Left lung (tissue), 10 donors: ENCODE measurements around the gene BEST2. TPM values are rescaled to one million over a fixed set of nuclear protein-coding genes. Genes with fewer than 3 reads are reported as not detected.

Experiments used
- ATAC-seq: fragments of 200-7000 bp; cut with Tn5 transposase; one replicate; pipeline ENCODE4 v1.9.1; 2020; ENCODE audit warnings: moderate library complexity
- DNase-seq, 4 donors: peaks; one replicate each; pipeline ENCODE4 v3.0.0-alpha.2; 2013 to 2020
- H3K27ac ChIP-seq, 2 donors: fragments of 200-600 bp; sonication (generic) in 1 of 2; one replicate each; pipeline versions ENCODE4 v1.5.0 to v1.8.0; 2020 to 2021
- H3K27me3 ChIP-seq, 2 donors: fragments of 200-600 bp; sonication (generic) in 1 of 2; one replicate each; pipeline versions ENCODE4 v1.5.0 to v1.8.0; 2020 to 2021
- H3K36me3 ChIP-seq, 2 donors: fragments of 200-600 bp; sonication (generic) in 1 of 2; one replicate each; pipeline versions ENCODE4 v1.5.0 to v1.8.0; 2020 to 2021
- H3K4me1 ChIP-seq, 2 donors: fragments of 200-600 bp; one replicate each; pipeline ENCODE4 v1.8.0; 2021
- H3K4me3 ChIP-seq, 2 donors: fragments of 200-600 bp; sonication (generic) in 1 of 2; one replicate each; pipeline versions ENCODE4 v1.5.0 to v1.8.0; 2020 to 2021; ENCODE audit warnings: mild to moderate bottlenecking in 1 of 2
- H3K9me3 ChIP-seq, 2 donors: fragments of 200-600 bp; sonication (generic) in 1 of 2; one replicate each; pipeline versions ENCODE4 v1.5.0 to v1.8.0; 2020 to 2021
- CTCF ChIP-seq, 2 donors: fragments of 200-600 bp; sonication (generic) in 1 of 2; IDR thresholded peaks; one replicate each; pipeline versions ENCODE4 v1.5.0 to v1.8.0; 2021; ENCODE audit warnings: antibody characterized with exemption in 2 of 2
- intact Hi-C, 2 donors: fragments of 100-400 bp; cut with DNase I; formaldehyde crosslinking; loops; one replicate each; pipeline versions ENCODE4 v1.11.2 to v1.14.2; 2022
- polyA plus RNA-seq, 6 donors: library from polyadenylated mRNA; unstranded; fragments of 120-200 nt; gene quantifications; one replicate each; pipeline ENCODE4 v1.2.1, GENCODE V29; 2013; ENCODE audit not compliant: insufficient read length in 6 of 6
- total RNA-seq, 2 donors: library from RNA; stranded (reverse); fragmentation: NEBNext Ultra II Directional; extraction: Animal tissue kit (Norgen Biotek cat#: 25700); gene quantifications; one replicate each; pipeline ENCODE4 v1.2.1, GENCODE V29; 2021
- donor health status: DM: no; HTN: yes; CAD: no.
- donor health status: DM: no; HTN: no; CAD: no.

The BEST2 gene
- total and polyA plus RNA-seq, 8 donors: 0.08 to 0.17 (median 0.12) TPM; not detected in 4

GRCh38 chr19:12786141-12786870 is 34.7 kb downstream of the BEST2 start:
- no peaks in the 10 kb centered on the region for H3K36me3 ChIP-seq
- peak overlapping the region; percentile 99 to 100 for H3K27ac ChIP-seq
- H3K9me3 ChIP-seq: no peaks in the 10 kb centered on the region
- H3K27me3 ChIP-seq: no peaks in the 10 kb centered on the region
- H3K4me1 ChIP-seq: peaks cover 70 to 89% of the 10 kb centered on the region in 2 donors
- TF ChIP-seq CTCF (IDR thresholded peaks at IDR 0.05): no peak
- intact Hi-C loops: no loop called here
- ATAC-seq: peak; percentile 15
- DNase-seq: peak in 3 of 4 donors; percentile 75 to 94 (median 88)
- peak overlapping the region in 1 of 2 donors; percentile 1 for H3K4me3 ChIP-seq

- no peaks in the 10 kb centered on the region for H3K9me3 ChIP-seq
- no peak for ATAC-seq
- no peaks in the 10 kb centered on the region for H3K27me3 ChIP-seq
- H3K27ac ChIP-seq: peak overlapping the region; percentile 99 to 100
- no peak for DNase-seq
- intact Hi-C loops: no loop called here
- H3K4me1 ChIP-seq: peaks cover 70 to 83% of the 10 kb centered on the region in 2 donors
- no peak for TF ChIP-seq CTCF (IDR thresholded peaks at IDR 0.05)
- no peak overlapping the region for H3K4me3 ChIP-seq
- H3K36me3 ChIP-seq: no peaks in the 10 kb centered on the region
Measured at GRCh38 chr19:12786952-12787351, 35.4 kb downstream of the BEST2 start.

- intact Hi-C loops: no loop called here
Measured at GRCh38 chr19:12787458-12787857, 35.9 kb downstream of the BEST2 start.

GRCh38 chr19:12788042-12788681 is 36.6 kb downstream of the BEST2 start:
- H3K27me3 ChIP-seq: no peaks in the 10 kb centered on the region
- intact Hi-C loops: no loop called here
- peaks cover 0 to 9% of the 10 kb centered on the region in 2 donors for H3K36me3 ChIP-seq
- peaks cover 66 to 71% of the 10 kb centered on the region in 2 donors for H3K4me1 ChIP-seq
- ATAC-seq (no peak), DNase-seq (peak in 1 of 4 donors; percentile 64)
- no peaks in the 10 kb centered on the region for H3K9me3 ChIP-seq
- peak overlapping the region; percentile 99 to 100 for H3K27ac ChIP-seq
- no peak for TF ChIP-seq CTCF (IDR thresholded peaks at IDR 0.05)
- H3K4me3 ChIP-seq: peak overlapping the region in 1 of 2 donors; percentile 98

More at GRCh38 chr19:12787458-12787857, 35.9 kb downstream of the BEST2 start:
- no peaks in the 10 kb centered on the region for H3K9me3 ChIP-seq
- H3K27me3 ChIP-seq: no peaks in the 10 kb centered on the region
- H3K4me1 ChIP-seq: peaks cover 70 to 78% of the 10 kb centered on the region in 2 donors
- no peak for DNase-seq
- no peak for ATAC-seq
- no peak overlapping the region for H3K4me3 ChIP-seq
- H3K36me3 ChIP-seq: peaks cover 0 to 2% of the 10 kb centered on the region in 2 donors
- H3K27ac ChIP-seq: peak overlapping the region; percentile 99 to 100
- TF ChIP-seq CTCF (IDR thresholded peaks at IDR 0.05): no peak

GRCh38 chr19:12788682-12789097 is 37.1 kb downstream of the BEST2 start:
- intact Hi-C loops: no loop called here
- TF ChIP-seq CTCF (IDR thresholded peaks at IDR 0.05): no peak
- no peaks in the 10 kb centered on the region for H3K9me3 ChIP-seq
- peak overlapping the region; percentile 99 to 100 for H3K27ac ChIP-seq
- no peaks in the 10 kb centered on the region for H3K27me3 ChIP-seq
- peak; percentile 74 to 92 (median 88) for DNase-seq
- H3K4me1 ChIP-seq: peaks cover 61 to 66% of the 10 kb centered on the region in 2 donors
- H3K4me3 ChIP-seq: peak overlapping the region in 1 of 2 donors; percentile 98
- peaks cover 0 to 10% of the 10 kb centered on the region in 2 donors for H3K36me3 ChIP-seq
- no peak for ATAC-seq
